H7 (cell line): ENCODE data around the gene EIF2B4. TPM values are rescaled to one million over a fixed set of nuclear protein-coding genes. Genes with fewer than 3 reads are reported as not detected.
A peak's percentile ranks its signal among the peaks of the same experiment; 100 is the strongest.

Source experiments
- DNase-seq: peaks from one replicate; pipeline ENCODE4 v3.0.0; 2012
- H3K27me3 ChIP-seq: 2 replicates; pipeline ENCODE4 v1.6.0; 2011; ENCODE audit warnings: mild to moderate bottlenecking, low read length; ENCODE audit not compliant: control insufficient read depth, insufficient read depth
- H3K36me3 ChIP-seq: replicated peaks from 2 replicates; pipeline ENCODE4 v1.5.1; 2011; ENCODE audit warnings: low read length; ENCODE audit not compliant: control insufficient read depth, insufficient read depth
- H3K4me3 ChIP-seq: 2 replicates; pipeline ENCODE4 v1.5.1; 2011; ENCODE audit warnings: low read depth, mild to moderate bottlenecking, control low read depth, low read length, moderate library complexity; ENCODE audit not compliant: insufficient read depth
- total RNA-seq: library from RNA; depleted of rRNA; stranded (reverse); fragments of >200 nt; shearing (Covaris generic); gene quantifications from 2 replicates; pipeline ENCODE4 v1.2.3, GENCODE V29; 2014; rRNA removed

The EIF2B4 gene
- total RNA-seq = 31.6 and 33.1 TPM in 2 replicates

DNA sequence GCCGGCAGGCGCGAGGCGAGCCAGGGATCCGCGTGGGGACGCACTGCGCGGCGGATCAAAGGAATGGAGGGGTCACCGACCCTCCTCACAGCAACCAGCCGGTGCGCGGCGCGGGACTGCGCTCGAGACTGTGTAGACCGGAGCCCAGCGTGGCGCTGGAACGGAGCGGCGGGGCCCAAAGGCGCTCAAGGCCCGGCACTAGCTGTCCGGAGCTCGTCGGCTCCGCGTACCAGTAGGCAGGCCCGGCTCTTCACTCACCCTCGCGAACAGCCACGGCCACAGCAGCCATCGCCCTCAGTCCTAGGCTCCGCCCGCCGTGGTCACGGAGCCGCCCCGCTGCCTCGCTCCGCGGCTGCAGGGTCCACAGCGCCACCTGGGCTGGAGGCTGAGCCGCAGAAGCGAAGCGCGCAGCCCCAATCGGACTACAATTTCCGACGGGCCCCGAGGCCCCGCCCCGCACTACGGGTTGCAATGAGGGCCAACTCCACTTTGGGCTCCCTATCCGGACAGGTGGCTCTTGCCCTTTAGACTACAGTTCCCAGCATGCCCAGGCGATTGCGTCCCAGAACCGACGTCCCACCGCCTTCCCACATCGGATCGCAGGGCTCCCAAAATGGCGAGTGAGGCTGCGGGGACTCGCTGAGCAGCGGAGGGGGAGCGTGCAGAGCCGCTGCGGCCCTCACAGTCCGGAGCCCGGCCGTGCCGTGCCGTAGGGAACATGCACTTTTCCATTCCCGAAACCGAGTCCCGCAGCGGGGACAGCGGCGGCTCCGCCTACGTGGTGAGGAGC, at the start of gene EIF2B4, which contains the start of gene SNX17:
TSS of gene EIF2B4 (minus strand) at position 313 of the 790 bp plus-strand sequence. CDS start at position 289, 24 bp downstream.
TSS of gene SNX17 (plus strand) at position 591 of the 790 bp plus-strand sequence. CDS start at position 719, 128 bp downstream.
- DNase-seq = peak; percentile 97
- Histone ChIP-seq H3K36me3 (peaks cover 26% of the 10 kb centered on the region), H3K4me3 (peak within 1 kb of the TSS; percentile 99), H3K27me3 (no peaks in the 10 kb centered on the region)

DNA sequence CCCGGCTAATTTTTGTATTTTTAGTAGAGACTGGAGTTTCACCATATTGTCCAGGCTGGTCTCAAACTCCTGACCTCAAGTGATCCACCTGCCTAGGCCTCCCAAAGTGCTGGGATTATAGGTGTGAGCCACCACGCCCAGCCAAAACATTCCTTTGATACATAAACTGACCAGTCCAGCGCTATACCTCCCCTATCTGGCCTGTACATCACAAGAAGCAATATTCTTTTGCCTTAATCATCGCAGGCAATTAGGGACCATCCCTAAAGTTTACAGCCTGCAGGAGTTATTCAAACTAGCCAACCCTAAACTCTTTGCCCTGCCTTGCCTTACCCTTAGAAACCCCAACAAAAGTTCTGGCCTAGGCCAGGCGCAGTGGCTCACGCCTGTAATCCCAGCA, 46.0 kb upstream of the EIF2B4 start:
- DNase-seq = no peak
- Histone ChIP-seq H3K36me3 (no peaks in the 10 kb centered on the region), H3K27me3 (no peaks in the 10 kb centered on the region), H3K4me3 (no peak overlapping the region)

DNA sequence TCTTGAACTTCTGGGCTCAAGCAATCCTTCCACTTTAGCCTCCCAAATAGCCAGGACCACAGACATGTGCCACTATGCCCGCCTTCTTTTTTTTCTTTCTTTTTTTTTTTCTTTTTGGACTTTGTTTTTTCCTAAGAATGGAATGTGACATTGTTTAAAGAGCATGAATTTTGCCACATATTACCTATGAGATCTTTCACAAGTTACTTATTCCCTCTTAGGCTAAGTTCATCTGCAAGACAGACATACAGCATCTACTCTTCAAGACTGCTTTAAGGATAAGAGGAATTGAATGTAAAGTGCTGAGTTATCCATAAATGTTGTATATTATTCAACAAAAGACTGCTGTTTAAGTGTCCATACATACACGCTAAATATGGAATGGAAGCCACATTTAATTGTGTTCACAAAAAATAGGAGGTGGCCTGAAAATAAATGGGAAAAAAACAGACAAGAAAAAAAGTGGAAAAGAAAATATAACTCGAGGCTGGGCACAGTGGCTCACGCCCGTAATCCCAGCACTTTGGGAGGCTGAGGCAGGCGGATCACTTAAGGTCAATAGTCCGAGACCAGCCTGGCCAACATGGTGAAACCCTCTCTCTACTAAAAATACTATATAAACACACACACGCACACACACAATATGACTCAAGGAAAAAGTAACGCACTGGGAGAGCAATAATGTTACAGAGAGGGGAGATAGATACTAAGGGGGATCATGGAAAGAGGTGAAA, 42.4 kb upstream of the EIF2B4 start:
- H3K36me3 ChIP-seq = no peaks in the 10 kb centered on the region
- DNase-seq = no peak
- H3K4me3 ChIP-seq = no peak overlapping the region
- H3K27me3 ChIP-seq = no peaks in the 10 kb centered on the region

DNA sequence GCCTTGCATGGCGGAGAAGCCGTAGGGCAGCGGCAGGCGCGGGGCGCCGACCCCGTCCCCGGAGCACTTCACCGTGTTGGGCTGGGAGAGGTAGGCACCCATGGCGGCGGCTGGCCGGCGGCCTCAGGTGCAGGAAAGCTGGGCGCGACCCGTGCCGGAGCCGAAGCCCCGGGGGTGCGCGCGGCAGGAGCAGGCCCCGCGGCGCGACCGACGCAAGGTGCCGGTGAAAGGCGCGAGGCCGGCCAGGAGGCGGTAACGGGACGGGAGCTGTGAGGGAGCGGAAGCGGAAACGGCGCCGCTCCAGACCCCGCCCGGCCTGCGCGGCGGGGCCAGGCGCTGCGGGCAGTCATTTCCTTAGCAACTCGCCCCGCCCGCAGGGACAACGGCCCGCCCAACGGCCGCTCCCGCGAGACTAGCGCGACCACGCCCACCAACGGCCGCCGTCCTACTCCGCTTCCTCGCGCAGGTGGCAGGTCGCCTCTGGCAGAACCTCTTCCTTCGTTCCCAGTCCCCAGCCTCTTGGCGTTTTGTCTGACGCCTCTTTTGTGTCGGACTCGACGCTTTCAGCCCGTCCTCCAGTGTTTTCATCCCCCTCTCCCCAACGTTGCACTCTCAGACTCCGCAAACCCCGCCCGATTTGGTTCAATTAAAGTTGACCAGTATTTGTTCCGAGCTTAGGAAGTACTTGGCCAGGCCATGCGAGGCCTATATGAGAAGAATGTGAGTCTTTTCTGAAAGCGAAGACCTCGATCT, 39.4 kb upstream of the EIF2B4 start, which contains the start of gene PPM1G:
TSS of gene PPM1G (minus strand) at position 271 of the 753 bp plus-strand sequence. CDS start at position 102, 169 bp downstream.
- H3K36me3 ChIP-seq = peaks cover 2% of the 10 kb centered on the region; the same call in 1 of the 2 replicates
- no peaks in the 10 kb centered on the region for H3K27me3 ChIP-seq
- H3K4me3 ChIP-seq = peak within 1 kb of the TSS; percentile 95
- peak; percentile 98 for DNase-seq

DNA sequence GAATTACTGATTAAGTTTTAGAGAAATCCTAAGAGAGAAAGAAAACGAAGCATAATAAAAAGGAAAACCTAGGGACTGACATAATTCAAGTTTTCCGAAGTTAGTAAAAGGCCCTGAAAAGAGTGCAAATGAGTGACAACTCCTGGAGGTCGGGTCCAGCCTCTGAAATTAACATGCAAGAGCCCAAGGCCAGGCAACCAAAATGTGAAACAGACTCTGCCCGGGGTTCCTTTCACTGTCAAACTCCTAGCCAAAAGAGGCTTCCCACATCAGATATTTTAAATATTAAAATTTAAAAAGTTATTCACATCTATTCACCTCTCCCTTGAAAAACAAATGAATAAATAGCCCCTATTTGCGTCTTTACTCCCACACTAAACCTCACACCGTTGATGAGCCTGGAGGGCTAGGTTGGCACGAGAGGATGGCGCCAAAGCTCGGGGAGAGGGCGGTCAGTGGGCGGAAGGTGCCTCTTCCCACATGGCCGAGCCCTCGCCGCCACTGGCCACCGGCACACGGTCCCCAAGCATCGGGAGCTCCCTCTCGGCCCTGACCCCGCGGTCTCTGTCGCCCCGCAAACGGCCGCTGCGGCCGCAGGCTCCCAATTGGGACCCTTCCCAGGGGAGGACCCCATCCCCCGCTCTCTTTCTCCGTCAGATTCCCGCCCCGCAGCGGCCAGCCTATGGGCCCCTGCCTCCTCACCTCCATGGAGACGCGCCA, 38.6 kb upstream of the EIF2B4 start:
- Histone ChIP-seq H3K27me3 (no peaks in the 10 kb centered on the region), H3K4me3 (peak overlapping the region; percentile 95), H3K36me3 (peaks cover 2% of the 10 kb centered on the region; the same call in 1 of the 2 replicates)
- DNase-seq = peak; percentile 81

DNA sequence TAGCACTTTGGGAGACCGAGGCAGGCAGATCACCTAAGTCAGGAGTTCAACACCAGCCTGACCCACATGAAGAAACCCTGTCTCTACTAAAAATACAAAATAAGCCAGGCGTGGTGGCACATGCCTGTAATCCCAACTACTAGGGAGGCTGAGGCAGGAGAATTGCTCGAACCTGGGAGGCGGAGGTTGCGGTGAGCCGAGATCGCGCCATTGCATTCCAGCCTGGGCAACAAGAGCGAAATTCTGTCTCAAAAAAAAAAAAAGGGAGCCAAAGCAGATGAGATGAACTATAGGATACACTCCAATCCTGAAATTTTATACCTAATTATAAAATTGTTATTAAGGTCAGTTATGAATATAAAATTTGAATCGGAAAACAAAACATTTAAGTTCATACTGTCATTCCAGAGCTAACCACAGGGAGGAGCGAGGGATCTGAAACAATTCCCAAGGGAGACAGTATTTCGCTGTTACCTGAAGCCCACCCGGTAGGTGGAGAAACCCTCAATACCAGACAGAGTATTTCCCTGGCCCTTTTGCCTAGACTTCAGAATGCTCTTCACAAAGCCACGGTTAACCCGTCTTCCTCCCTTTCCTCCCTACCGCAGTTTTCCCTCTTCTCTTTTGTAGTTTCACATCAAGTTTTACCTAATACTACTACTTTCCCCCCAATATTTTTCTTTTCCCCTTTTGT, 37.8 kb upstream of the EIF2B4 start:
- DNase-seq = peak; percentile 89
- H3K27me3 ChIP-seq = no peaks in the 10 kb centered on the region
- peak overlapping the region; percentile 95 for H3K4me3 ChIP-seq
- peaks cover 2% of the 10 kb centered on the region; the same call in 1 of the 2 replicates for H3K36me3 ChIP-seq

DNA sequence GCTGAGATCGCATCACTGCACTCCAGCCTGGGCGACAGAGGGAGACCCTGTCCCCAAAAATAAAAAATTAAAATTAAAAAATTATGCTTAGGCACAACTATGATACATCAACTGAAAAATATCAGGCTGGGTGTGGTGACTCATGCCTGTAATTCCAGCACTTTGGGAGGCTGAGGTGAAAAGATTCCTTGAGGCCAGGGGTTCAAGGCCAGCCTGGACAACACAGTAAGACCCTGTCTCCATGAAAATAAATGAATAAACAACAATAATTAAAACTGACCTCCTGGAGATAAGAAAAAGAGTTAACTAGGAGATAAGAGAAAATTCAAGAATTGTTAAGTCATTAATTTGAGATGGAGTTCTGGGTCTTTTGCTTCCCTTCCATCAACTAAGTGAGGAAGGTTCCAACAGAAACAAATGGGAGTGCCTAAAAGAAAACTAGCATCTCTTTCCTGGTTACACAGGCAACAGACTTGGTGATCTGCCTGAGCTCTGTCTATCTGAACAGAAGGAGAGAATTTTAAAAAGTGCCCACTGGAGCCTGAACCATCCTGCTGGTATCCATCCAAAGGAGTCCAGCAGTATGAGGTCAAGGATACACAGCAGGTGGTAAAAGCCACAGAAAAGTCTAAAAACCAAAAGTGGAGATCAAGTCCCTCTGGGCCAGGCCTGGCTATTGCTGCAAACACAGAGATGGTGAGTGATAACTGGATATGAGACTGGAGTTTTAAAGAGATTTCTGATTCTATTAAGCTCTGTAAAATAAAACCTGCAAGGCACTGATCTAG, 30.4 kb upstream of the EIF2B4 start:
- DNase-seq = no peak
- Histone ChIP-seq H3K36me3 (no peaks in the 10 kb centered on the region), H3K27me3 (no peaks in the 10 kb centered on the region), H3K4me3 (no peak overlapping the region)

DNA sequence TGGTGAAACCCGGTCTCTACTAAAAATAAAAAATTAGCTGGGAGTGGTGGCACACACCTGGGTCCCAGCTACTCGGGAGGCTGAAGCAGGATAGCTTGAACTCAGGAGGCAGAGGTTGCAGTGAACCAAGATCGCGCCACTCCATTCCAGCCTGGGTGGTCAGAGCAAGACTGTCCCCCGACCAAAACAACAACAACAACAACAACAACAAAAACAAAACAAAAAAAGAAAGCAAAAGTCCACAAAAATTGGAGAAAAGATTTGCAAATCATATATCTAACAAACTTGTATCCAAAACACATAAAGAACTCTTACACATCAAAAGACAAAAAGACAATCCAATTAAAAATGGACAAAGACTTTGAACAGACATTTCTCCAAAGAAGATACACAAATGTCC, 28.8 kb upstream of the EIF2B4 start:
- H3K27me3 ChIP-seq = no peaks in the 10 kb centered on the region

DNA sequence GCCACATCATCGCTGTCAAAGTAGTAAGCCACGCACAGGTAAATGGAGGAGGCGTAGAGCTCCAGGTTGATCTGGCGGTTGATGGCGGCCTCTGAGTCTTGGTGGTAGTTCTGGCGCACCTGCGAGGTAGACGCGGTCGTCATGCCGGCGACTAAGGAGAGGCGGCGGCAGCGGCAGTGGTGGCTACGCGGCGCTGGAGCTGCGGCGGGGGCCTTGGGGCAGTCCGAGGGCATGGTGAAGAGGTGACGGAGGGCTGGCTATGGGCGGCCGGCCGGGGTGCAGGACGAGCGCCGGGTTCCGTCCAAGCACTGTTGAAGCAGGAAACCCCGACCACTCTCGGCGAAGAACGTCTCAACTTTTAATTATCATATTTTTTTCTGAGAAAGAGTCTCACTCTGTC, 23.1 kb upstream of the EIF2B4 start:
- Histone ChIP-seq H3K4me3 (no peak overlapping the region), H3K27me3 (no peaks in the 10 kb centered on the region), H3K36me3 (no peaks in the 10 kb centered on the region; the same call in 1 of the 2 replicates)
- DNase-seq = no peak

More for the DNA sequence above, 28.8 kb upstream of the EIF2B4 start:
- H3K36me3 ChIP-seq = no peaks in the 10 kb centered on the region
- DNase-seq = no peak
- H3K4me3 ChIP-seq = no peak overlapping the region

DNA sequence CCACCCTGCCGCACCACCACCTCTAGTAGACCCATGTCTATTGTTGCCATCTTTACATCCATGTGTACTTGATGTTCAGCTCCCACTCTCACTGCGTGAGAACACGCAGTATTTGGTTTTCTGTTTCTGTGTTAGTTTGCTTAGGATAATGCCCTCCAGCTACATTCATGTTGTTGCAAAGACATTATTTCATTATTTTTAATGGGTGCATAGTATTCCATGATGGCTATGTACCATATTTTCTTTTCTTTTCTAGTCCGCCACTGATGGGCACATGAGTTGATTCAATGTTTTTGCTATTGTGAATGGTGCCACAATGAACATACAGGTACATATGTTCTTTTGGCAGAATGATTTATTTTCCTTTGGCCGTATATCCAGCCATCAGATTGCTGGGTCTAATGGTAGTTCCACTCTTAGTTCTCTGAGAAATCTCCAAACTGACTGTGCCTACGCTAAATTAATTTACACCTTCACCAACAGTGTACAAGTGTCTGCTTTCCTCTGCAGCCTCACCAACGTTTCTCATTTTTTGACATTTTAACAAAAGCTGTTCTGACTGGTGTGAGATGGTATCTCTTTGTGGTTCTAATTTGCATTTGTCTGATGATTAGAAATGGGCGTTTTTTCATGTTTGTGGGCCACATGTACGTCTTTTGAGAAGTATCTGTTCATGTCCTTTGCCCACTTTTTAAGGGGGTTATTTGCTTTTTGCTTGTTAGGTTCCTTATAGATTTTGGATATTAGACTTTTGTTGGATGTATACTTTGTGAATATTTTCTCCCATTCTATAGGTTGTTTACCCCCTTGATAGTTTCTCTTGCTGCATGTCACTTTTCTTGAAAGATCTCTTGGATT, 20.9 kb upstream of the EIF2B4 start:
- Histone ChIP-seq H3K27me3 (no peaks in the 10 kb centered on the region), H3K4me3 (no peak overlapping the region), H3K36me3 (peaks cover 4% of the 10 kb centered on the region)
- DNase-seq = no peak

DNA sequence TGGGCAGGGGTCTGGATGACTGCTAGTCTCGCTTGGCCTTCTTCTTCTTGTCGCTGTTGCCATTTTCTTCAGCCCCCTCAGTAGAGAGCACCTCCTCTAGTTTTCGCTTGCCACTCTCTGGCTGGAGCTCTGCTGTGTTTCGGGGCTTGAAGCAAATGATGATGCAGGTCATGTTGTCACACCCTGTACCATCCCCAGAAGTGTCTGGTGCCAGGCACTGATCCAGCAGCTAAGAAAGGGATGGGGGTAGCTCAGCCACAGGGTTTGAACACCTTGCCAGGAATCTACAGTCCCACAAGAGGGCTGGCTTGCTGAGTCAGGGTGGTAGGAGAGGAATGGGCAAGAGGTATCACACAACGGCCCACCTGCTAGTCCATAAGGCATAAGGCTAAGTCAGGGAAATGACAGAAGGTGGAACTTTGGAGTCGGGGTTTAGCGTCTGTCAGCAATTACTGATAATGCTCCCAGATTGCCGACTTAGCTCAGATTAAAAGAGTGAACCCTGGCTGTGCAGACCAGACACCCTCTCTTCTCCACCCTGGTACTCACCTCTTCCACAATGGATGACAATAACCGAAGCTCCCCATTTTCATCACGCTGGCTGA, 11.5 kb upstream of the EIF2B4 start:
- no peak for DNase-seq
- Histone ChIP-seq H3K27me3 (no peaks in the 10 kb centered on the region), H3K4me3 (no peak overlapping the region), H3K36me3 (peaks cover 51% of the 10 kb centered on the region)
